NCI-H524 (cell line): Measurements from ENCODE around the gene TMEM147.
A peak's percentile ranks its signal among the peaks of the same experiment; 100 is the strongest.

Experiments used
- DNase-seq, 2 experiments: peaks; one replicate each; lab custom pipeline; 2025; lab: John Stamatoyannopoulos, UW

The TMEM147 gene

DNA sequence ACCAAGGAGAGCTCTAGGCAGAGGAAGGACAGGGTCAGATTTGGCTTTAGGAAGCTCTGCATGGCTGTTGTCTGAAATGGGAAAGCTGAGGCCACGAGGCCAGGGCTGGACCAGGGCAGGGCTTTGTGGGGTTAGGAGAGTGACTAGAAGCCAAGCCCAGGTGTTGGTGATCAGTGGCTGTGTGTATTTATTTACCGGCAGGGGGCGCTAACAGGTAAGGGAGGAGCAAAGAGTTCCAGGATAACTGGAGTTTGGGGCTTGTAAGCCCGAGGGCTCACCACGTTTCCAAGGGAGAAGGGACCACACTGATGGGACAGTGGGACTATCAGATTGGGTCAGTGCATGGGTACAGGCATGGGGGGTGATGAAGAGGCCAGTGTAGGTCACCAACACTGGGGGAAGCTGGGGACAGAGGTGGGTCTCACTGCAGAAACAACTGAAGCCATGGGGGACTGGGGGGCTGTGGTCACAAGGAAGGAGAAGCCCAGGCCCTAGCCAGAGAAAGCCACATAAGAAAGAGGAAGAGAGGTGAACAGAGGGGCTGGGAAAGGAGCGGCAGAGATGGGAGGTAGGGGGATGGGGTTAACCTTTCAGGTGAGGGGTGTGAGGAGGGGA lies 3.9 kb downstream of the TMEM147 start:
- DNase-seq: peak; percentile 61 to 79

- no peak for DNase-seq
These were observed 4.6 kb downstream of the TMEM147 start for GRCh38 chr19:35549879-35550523.

GRCh38 chr19:35551091-35551810 lies 5.8 kb downstream of the TMEM147 start:
- DNase-seq: no peak

DNA sequence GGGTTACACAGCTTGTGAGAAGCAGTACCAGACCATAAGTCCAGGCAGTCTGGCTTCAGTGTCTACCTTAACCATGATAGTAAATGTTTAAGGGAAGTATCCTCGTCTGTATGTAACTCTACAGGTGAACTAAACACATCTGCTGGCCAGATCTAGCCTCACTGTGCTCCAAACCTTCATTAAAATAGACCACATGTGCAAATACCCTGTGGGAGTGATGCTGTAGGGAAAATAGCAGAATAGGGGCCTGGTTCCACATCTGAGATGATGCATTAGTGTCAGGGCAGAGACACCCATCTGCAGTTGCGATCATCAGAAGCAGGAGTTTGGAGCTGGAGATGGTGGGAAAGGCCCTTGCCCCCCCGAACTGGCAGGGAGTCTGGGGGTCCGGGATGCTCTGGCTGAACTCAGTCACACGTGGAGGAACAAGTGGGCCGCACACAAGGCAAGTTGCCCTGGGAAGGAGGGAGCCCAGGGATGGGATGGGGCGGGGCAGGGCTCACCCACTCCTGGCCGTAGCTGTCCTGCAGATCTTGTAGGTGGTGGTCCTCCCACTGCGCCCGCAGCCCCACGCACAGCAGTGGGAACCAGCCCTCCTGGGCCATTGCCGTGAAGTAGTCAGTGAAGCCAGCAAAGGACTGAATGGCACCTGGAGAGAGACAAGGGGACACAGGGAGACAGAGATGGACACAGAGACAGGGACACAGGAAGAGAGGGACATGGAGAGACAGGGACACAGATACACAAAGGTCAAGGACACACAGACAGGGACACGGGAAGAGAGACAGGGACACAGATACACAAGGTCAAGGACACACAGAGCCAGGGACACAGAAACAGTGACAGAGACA lies 7.3 kb downstream of the TMEM147 start:
- DNase-seq: no peak

DNA sequence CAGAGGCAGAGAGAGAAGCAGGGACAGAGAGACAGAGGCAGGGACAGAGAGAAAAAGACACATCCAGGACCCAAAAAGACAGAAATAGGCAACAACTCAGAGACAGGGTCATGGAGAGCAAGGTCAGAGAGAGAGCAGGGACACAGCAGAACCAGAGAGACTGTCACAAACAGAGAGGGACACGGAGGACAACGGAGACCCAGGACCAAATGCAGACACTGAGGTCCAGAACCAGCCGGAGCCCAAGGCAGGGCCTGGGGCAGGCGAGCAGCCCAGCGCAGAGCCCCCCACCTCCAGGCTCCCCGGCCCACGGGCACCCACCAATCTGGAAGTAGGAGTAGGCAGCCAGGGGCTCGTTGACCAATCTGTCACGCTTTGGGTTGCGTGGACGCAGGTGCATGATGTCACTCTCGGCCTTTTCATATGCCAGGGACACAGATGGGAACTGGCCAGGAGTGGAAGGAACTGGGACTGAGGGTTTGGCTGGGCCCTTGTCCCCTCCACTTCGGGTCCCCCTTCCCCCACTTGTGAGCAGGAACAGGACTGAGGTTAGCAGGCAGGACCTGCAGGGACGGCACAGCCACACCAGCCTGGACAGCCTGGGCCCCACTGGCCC lies 8.1 kb downstream of the TMEM147 start:
- DNase-seq: no peak

GRCh38 chr19:35554076-35554475 lies 8.7 kb downstream of the TMEM147 start:
- DNase-seq: no peak

DNA sequence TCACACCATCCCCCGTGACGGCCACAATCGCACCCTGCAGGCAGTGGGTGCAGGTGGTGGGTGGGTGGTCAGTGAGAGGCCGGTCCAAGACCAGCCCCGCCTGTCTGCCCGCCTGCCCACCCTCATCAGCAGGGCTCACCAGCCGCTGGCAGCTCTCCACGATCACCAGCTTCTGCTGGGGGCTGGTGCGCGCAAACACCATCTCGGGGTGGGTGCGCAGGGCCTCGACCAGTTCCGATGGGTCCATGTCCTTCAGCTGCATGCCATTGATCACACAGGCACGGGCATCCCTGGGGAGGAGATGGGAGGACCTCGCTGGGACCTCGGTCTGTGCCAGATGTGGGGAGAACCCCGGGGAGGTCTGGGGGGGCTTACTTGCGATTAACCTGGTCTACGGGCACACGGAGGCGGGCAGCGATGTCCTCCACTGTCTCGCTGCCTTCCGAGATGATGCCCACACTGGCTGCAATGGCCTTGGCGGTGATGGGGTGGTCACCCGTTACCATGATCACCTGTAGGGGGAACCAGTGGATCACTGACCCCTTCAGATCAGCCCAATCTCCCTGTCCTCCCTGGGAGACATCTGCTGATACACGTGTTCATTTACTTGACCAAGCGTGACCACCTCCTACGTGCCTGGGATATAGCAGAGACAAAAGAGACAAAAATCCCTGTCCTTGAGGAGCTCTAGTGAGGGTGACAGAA lies 10.0 kb downstream of the TMEM147 start:
- peak; percentile 65 to 77 for DNase-seq

DNA sequence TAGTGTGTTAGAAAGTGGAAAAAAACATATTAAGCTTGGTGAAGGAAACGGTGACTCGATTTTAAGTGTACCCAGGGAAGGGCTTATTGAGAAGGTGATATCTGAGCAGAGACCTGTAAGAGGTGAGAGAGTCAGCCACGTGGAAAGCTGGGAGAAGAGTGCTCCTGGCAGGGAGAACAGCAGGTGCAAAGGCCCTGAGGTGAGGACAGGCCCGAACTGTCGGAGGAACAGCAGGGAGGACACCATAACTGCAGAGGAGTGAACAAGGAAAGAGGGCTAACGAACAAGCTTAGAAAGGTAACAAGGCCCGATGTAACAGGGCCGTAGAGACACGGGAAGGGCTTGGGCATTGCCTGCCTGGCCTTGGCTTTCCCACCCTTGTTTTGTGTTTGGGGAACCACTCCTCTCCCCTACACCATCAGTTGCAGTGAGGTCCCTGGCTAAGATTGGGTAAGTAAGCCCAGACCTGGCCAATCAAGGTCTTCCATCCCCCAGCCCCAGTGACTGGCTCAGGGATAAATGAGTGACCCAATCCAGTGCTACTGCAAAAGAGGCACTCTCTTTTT lies 10.7 kb downstream of the TMEM147 start:
- no peak for DNase-seq

DNA sequence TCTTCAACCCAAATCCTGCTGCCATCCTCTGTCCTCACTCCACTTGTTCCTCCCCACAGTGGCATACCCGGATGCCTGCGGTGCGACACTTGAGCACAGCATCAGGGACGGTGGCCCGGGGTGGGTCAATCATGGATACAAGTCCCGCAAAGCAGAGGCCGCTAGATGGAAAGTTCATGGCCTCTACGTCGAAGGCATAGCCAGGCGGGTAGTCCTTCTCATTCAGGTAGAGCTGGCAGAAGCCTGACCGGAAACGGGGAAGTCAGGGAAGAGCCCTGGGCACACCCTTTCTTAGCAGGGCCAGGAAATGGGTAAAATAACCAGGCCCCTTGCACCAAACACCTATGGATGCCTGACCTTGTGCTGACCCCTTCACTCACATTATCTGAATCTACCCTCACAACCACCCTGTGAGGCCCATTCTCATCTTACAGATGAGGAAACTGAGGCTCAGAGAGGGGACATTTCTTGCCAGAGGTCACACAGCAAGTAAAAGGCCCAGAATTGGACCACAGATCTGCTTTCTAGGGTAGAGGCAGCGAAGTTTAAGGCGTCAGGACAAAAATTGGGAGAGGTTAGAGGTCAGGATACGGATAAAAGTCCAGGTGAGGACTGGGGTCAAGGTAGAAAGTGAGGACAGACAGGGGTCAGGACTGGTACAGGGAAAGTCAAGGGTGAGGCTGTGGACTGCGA lies 11.6 kb downstream of the TMEM147 start:
- DNase-seq: no peak

DNA sequence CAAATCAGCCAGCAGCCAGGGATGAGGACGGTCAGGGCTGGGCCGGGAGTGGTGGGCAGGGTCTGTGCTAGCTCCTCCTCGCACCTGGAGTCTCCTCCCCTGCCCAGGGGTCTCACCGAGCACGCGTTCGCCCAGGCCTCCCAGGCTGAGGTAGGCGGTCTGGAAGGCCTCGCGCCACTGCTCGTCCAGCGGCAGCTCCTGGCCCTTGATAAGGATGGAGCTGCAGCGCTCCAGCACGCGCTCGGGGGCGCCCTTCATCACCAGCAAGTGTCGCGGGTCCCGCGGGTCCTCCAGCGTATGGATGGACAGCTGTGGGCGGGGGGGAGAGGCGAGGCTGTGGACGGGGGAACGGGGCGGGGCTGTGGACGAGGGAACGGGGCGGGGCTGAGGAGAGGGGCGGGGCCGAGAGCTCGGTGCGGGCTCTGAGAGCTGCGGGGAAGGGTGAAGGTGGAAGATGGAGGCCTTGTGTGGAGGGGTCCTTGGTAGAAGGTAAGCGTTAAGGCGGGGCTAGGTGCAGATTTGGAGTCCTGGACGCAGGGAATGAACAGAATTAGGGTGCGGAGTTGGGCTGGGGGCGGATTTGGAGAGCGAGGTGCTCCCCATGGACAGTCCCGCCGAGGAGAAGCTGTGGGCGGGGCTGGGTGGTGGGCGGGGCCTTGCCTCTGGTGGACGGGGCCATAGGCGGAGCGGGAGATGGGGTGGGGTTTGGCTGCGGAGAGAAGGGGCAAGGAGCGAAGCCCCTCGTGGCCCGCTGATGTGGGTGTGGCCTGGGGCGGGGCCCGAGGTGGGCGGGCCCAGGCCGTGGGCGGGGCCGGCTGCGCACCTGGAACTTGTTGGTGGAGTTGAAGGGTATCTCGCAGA lies 12.3 kb downstream of the TMEM147 start:
- DNase-seq: peak; percentile 80 to 91

GRCh38 chr19:35558400-35559280 lies 13.2 kb downstream of the TMEM147 start:
- no peak for DNase-seq

DNA sequence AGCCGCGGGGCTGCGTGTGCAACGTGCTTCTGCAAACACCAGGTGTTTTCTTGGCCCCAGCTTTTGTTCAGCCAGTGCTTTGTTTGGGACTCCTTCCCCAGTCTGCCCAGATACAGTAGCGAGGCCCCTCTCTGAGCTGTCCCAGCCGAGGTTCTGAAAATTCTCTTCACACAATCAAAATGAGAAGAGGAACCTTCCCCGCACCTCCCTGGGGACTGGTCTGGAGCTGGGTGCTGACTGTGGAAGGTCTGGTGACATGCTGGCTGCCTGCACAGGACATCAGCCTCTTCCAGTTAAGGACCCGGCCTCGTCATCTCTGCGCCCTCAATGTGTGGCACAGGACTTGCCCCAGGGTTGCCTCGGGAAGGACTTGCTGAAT lies 13.8 kb downstream of the TMEM147 start:
- DNase-seq: peak in 1 of 2 experiments; percentile 22

GRCh38 chr19:35559781-35560180 lies 14.4 kb downstream of the TMEM147 start:
- DNase-seq: no peak

DNA sequence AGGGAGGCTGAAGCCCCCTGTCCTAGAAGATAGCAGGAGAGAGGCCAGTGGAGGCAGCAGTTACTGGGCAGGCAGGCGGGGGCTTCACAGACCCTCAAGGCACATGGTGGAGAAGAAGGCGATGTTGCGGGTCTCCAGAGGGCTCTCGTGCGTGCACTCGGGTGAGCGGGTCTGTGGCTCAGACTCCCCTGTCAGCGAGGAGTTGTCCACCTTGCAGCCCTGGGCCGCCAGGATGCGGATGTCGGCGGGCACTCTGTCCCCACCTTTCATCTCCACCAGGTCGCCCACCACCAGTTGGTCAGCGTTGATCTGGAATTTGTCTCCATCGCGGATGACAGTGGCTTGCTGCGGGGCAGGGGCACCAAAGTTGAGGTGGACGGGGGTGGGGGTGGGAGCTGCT lies 14.8 kb downstream of the TMEM147 start:
- no peak for DNase-seq

DNA sequence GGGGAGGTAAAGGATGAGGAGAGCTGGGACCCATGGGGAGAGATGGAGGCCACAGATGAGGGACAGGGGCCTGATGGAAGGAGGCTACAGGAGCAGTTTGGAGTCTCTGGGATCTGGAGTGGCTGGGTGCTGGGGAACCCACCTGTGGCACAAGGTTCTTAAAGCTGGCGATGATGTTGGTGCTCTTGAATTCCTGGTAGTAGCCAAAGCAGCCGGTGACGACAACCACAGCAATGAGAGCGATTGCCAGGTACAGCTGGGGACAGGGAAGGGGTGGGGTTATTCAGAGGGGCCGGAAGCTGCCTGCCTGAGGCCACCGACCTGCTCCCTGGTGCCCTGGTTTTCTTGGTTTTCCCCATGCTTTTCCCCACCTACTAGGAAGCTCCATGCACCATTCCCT lies 15.3 kb downstream of the TMEM147 start:
- DNase-seq: no peak

DNA sequence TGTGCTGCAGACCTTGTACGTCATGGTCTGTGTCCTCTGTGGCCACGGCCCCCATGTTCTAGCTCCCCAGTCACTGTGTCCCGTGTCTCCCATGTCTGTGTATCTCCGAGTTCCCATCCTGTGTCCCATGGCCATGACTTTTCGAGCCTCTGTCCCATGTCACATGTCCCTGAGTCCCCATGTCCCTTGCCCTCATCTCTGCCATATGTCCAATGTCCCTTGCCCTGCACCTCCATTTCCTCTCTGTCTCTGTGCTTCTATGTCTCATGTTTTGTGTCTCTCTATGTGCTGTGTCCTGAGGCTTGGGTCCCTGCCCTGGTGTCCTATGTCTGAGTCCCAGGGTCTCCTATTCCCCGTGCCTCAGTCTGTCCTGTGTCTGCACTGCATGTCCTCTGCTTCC lies 16.0 kb downstream of the TMEM147 start:
- DNase-seq: no peak

- DNase-seq: peak in 1 of 2 experiments; percentile 44
These were observed 16.9 kb downstream of the TMEM147 start for GRCh38 chr19:35562336-35562735.

GRCh38 chr19:35562776-35563175 lies 17.4 kb downstream of the TMEM147 start:
- no peak for DNase-seq
